Mesothelial cell of epicardium (in vitro differentiated cells): Measurements from ENCODE around the gene PHF13. TPM values are rescaled to one million over a fixed set of nuclear protein-coding genes. Genes with fewer than 3 reads are reported as not detected.

Source experiments
- DNase-seq, 2 experiments: peaks; one replicate each; pipeline ENCODE4 v3.0.0; 2021; ENCODE audit warnings: low spot score in 2 of 2; ENCODE audit not compliant: unreplicated experiment in 2 of 2
- H3K27ac Mint-ChIP-seq: 2 replicates; pipeline ENCODE4 v1.8.0; 2021; ENCODE audit warnings: mixed read lengths
- H3K27me3 Mint-ChIP-seq: 2 replicates; pipeline ENCODE4 v1.8.0; 2021; ENCODE audit warnings: low read depth, mixed read lengths
- H3K36me3 Mint-ChIP-seq: 2 replicates; pipeline ENCODE4 v1.8.0; 2021; ENCODE audit warnings: mixed read lengths
- H3K4me1 Mint-ChIP-seq: 2 replicates; pipeline ENCODE4 v1.8.0; 2021; ENCODE audit warnings: mixed read lengths
- H3K4me3 Mint-ChIP-seq: 2 replicates; pipeline ENCODE4 v1.8.0; 2021; ENCODE audit warnings: mild to moderate bottlenecking, moderate library complexity, mixed read lengths
- H3K9me3 Mint-ChIP-seq: 2 replicates; pipeline ENCODE4 v1.8.0; 2021; ENCODE audit warnings: mixed read lengths
- CTCF ChIP-seq: fragments of 200-600 bp; sonication (generic); IDR thresholded peaks from one replicate; pipeline ENCODE4 v1.5.0; 2021; ENCODE audit warnings: antibody characterized with exemption; ENCODE audit not compliant: unreplicated experiment
- total RNA-seq: library from RNA; stranded (reverse); gene quantifications from 3 replicates; pipeline ENCODE4 v1.2.1, GENCODE V29; 2021

PHF13 gene
- total RNA-seq, 1 donor from 2014 or later = 34.0 TPM

- Mint-ChIP-seq H3K9me3 (no peaks in the 10 kb centered on the region), H3K4me3 (peak overlapping the region; percentile 92), H3K27me3 (no peaks in the 10 kb centered on the region), H3K27ac (peak overlapping the region; percentile 94), H3K4me1 (peaks cover 47% of the 10 kb centered on the region), H3K36me3 (no peaks in the 10 kb centered on the region)
- peak in 1 of 2 experiments; percentile 53 for DNase-seq
- TF ChIP-seq CTCF = no peak
Observed at GRCh38 chr1:6601049-6601922, 12.2 kb upstream of the PHF13 start.

- Mint-ChIP-seq H3K27me3 (no peaks in the 10 kb centered on the region), H3K4me3 (peak overlapping the region; percentile 92), H3K27ac (peak overlapping the region; percentile 64), H3K4me1 (peaks cover 39% of the 10 kb centered on the region), H3K9me3 (no peaks in the 10 kb centered on the region), H3K36me3 (no peaks in the 10 kb centered on the region)
- no peak for TF ChIP-seq CTCF
- DNase-seq = peak in 1 of 2 experiments; percentile 76
Observed at GRCh38 chr1:6601923-6602668, 11.4 kb upstream of the PHF13 start.

DNA sequence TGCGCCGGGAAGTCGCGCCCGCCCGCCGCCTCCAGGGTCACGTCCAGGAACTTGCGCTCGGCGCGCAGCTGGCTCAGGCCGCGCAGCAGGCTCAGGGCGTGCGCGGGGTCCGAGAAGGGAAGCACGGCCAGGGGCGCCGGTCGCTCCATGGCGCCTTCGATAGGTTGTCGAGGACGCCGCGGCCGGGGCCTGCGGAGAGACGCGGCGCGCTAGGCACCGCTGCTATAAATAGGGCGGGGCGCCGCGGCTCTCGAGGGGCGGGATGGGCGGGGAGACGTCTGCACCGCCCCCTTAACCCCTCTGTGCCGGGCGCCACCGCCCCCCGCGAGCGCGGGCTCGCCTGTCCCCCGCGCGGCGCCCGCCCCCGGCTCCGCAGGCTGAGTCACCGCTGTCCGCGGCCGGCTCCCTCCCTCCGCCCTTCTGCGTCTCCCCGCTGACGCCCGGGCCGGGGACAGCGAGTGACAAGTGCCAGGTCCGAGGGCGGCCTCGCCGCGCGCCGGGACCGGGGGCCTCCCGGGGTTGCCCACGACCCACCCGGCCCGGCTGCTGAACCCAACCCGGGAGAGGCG lies 10.8 kb upstream of the PHF13 start, which contains the start of gene KLHL21:
Gene KLHL21, minus strand, starts transcription at position 201 of the 569 bp plus-strand sequence. Its CDS starts 52 bp downstream, at position 149.
- peak within 1 kb of the TSS; percentile 92 for H3K4me3 Mint-ChIP-seq
- peak; percentile 74 to 83 for DNase-seq
- H3K27ac Mint-ChIP-seq = peak within 1 kb of the TSS; percentile 99
- no peaks in the 10 kb centered on the region for H3K9me3 Mint-ChIP-seq
- no peak for TF ChIP-seq CTCF
- H3K4me1 Mint-ChIP-seq = peaks cover 37% of the 10 kb centered on the region
- H3K36me3 Mint-ChIP-seq = no peaks in the 10 kb centered on the region
- no peaks in the 10 kb centered on the region for H3K27me3 Mint-ChIP-seq

GRCh38 chr1:6603238-6603914 lies 10.2 kb upstream of the PHF13 start:
- H3K4me1 Mint-ChIP-seq = peaks cover 38% of the 10 kb centered on the region
- peak overlapping the region; percentile 99 for H3K27ac Mint-ChIP-seq
- H3K36me3 Mint-ChIP-seq = no peaks in the 10 kb centered on the region
- no peaks in the 10 kb centered on the region for H3K9me3 Mint-ChIP-seq
- H3K27me3 Mint-ChIP-seq = no peaks in the 10 kb centered on the region
- peak in 1 of 2 experiments; percentile 61 for DNase-seq
- H3K4me3 Mint-ChIP-seq = peak overlapping the region; percentile 66
- TF ChIP-seq CTCF = no peak

- H3K4me1 Mint-ChIP-seq = peaks cover 38% of the 10 kb centered on the region
- H3K4me3 Mint-ChIP-seq = peak overlapping the region; percentile 66
- H3K9me3 Mint-ChIP-seq = no peaks in the 10 kb centered on the region
- DNase-seq = peak; percentile 58 to 74
- no peak for TF ChIP-seq CTCF
- no peaks in the 10 kb centered on the region for H3K36me3 Mint-ChIP-seq
- peak overlapping the region; percentile 99 for H3K27ac Mint-ChIP-seq
- H3K27me3 Mint-ChIP-seq = no peaks in the 10 kb centered on the region
Observed at GRCh38 chr1:6603915-6604558, 9.5 kb upstream of the PHF13 start.
